GM12878 (cell line): ENCODE measurements around the gene NOC2L. TPM values are rescaled to one million over a fixed set of nuclear protein-coding genes. Genes with fewer than 3 reads are reported as not detected.

Experiments
- ATAC-seq: fragments of 200-7000 bp; cut with Tn5 transposase; 3 replicates; pipeline ENCODE4 v1.9.1; 2020; ENCODE audit warnings: mild to moderate bottlenecking, moderate library complexity
- BruUV-seq: library from RNA; stranded (reverse); fragments of 400-500 nt; replicated peaks from 2 replicates; lab custom pipeline; 2021; lab: Mats Ljungman, UMichigan
- CTCF ChIA-PET: fragments of 300-600 bp; sonication (Branson Sonifier 250); formaldehyde crosslinking; extraction: SDS; loops from one replicate; lab custom pipeline; 2021; ENCODE audit warnings: inconsistent platforms; lab: Yijun Ruan, JAX
- POLR2A ChIA-PET: fragments of 350-600 bp; formaldehyde crosslinking; extraction: SDS; loops from one replicate; lab custom pipeline; 2021; ENCODE audit warnings: inconsistent platforms; lab: Charles Lee
- RAD21 ChIA-PET: fragments of 300-600 bp; sonication (Branson Sonifier 250); formaldehyde crosslinking; loops from one replicate; lab custom pipeline; 2023; ENCODE audit warnings: antibody characterized with exemption; ENCODE audit not compliant: unreplicated experiment; lab: Charles Lee
- SMC1A ChIA-PET: fragments of 300-600 bp; sonication (Branson Sonifier 250); formaldehyde crosslinking; loops from one replicate; lab custom pipeline; 2023; ENCODE audit not compliant: unreplicated experiment, uncharacterized antibody; lab: Charles Lee
- DNase-seq: peaks from one replicate; pipeline ENCODE4 v3.0.0-alpha.2; 2011; ENCODE audit warnings: low read depth, low spot score
- FAIRE-seq: peaks from 3 replicates; lab custom pipeline; 2011; peaks lifted over from hg19 to GRCh38; lab: Jason Lieb, UNC
- H2AFZ ChIP-seq: 2 replicates; pipeline ENCODE4 v1.6.0; 2011; ENCODE audit warnings: low read depth, low read length, control low read depth; ENCODE audit not compliant: control insufficient read depth
- H3K27ac ChIP-seq: 2 replicates; pipeline ENCODE4 v1.5.1; 2011; ENCODE audit warnings: control low read depth; ENCODE audit not compliant: control insufficient read depth, insufficient read depth
- H3K27me3 ChIP-seq, 2 experiments: replicated peaks in 1 of 2; 2 replicates each; pipeline versions ENCODE4 v1.6.0 to v1.6.1; 2011; ENCODE audit warnings: low read length in 1 of 2; ENCODE audit not compliant: control insufficient read depth in 2 of 2, insufficient read depth in 2 of 2
- H3K36me3 ChIP-seq, 2 experiments: 2 replicates each; pipeline ENCODE4 v1.5.1; 2011; ENCODE audit warnings: low read length in 1 of 2; ENCODE audit not compliant: control insufficient read depth in 2 of 2, insufficient read depth in 2 of 2
- H3K4me1 ChIP-seq: 2 replicates; pipeline ENCODE4 v1.6.1; 2011; ENCODE audit warnings: mild to moderate bottlenecking, low read length, moderate library complexity, mixed read lengths; ENCODE audit not compliant: control insufficient read depth, insufficient read depth
- H3K4me2 ChIP-seq: 2 replicates; pipeline ENCODE4 v1.6.0; 2011; ENCODE audit warnings: control low read depth; ENCODE audit not compliant: control insufficient read depth, insufficient read depth
- H3K4me3 ChIP-seq: fragments of 200-600 bp; sonication (generic); 2 replicates; pipeline ENCODE4 v1.5.1; 2016
- H3K79me2 ChIP-seq: 2 replicates; pipeline ENCODE4 v1.6.0; 2011; ENCODE audit warnings: low read length; ENCODE audit not compliant: control insufficient read depth, insufficient read depth
- H3K9ac ChIP-seq: 2 replicates; pipeline ENCODE4 v1.8.0; 2011; ENCODE audit warnings: low read length, control low read depth, mixed read lengths; ENCODE audit not compliant: control insufficient read depth, insufficient read depth
- H3K9me3 ChIP-seq: replicated peaks from 3 replicates; pipeline ENCODE4 v1.5.1; 2011; ENCODE audit warnings: mild to moderate bottlenecking, low read length; ENCODE audit not compliant: control insufficient read depth, insufficient read depth
- H4K20me1 ChIP-seq: 2 replicates; pipeline ENCODE4 v1.6.0; 2011; ENCODE audit not compliant: control insufficient read depth, insufficient read depth
- HDGF ChIP-seq: fragments of 450-650 bp; IDR thresholded peaks from 2 replicates; pipeline ENCODE4 v1.6.1; 2016; ENCODE audit warnings: antibody characterized with exemption
- LARP7 ChIP-seq: fragments of 450-650 bp; IDR thresholded peaks from 2 replicates; pipeline ENCODE4 v1.6.1; 2017; ENCODE audit warnings: mild to moderate bottlenecking
- MEF2A ChIP-seq: IDR thresholded peaks from 2 replicates; pipeline ENCODE4 v1.6.1; 2011; ENCODE audit warnings: low read depth, mild to moderate bottlenecking, low read length, moderate library complexity; ENCODE audit not compliant: insufficient read depth
- MYC ChIP-seq: IDR thresholded peaks from 2 replicates; pipeline ENCODE4 v1.6.1; 2011; ENCODE audit warnings: mild to moderate bottlenecking, low read length, moderate library complexity, inconsistent platforms; ENCODE audit not compliant: insufficient read depth, insufficient replicate concordance, insufficient read length, severe bottlenecking
- NFYB ChIP-seq: IDR thresholded peaks from 2 replicates; pipeline ENCODE4 v1.6.1; 2011; ENCODE audit warnings: low read depth, mild to moderate bottlenecking, low read length, improper control_type of control experiment, moderate library complexity; ENCODE audit not compliant: insufficient read depth
- NR2C2 ChIP-seq: IDR thresholded peaks from 2 replicates; pipeline ENCODE4 v1.6.1; 2011; ENCODE audit warnings: borderline replicate concordance, low read depth; ENCODE audit not compliant: control insufficient read depth, insufficient read length
- NR2F1 ChIP-seq: fragments of 450-650 bp; conservative IDR thresholded peaks from 2 replicates; pipeline ENCODE4 v1.6.1; 2017; ENCODE audit warnings: mild to moderate bottlenecking
- SMC3 ChIP-seq: IDR thresholded peaks from 2 replicates; pipeline ENCODE4 v1.6.1; 2011; ENCODE audit warnings: low read length, improper control_type of control experiment, borderline replicate concordance
- SREBF1 ChIP-seq: IDR thresholded peaks from 2 replicates; pipeline ENCODE4 v1.6.1; 2012; ENCODE audit warnings: mild to moderate bottlenecking, low read length
- SREBF2 ChIP-seq: IDR thresholded peaks from 2 replicates; pipeline ENCODE4 v1.6.1; 2012; ENCODE audit warnings: mild to moderate bottlenecking, low read length
- STAT1 ChIP-seq: fragments of 450-650 bp; conservative IDR thresholded peaks from 2 replicates; pipeline ENCODE4 v1.6.1; 2014; ENCODE audit warnings: antibody characterized with exemption, mild to moderate bottlenecking
- ZBTB4 ChIP-seq: fragments of 450-650 bp; formaldehyde crosslinking; IDR thresholded peaks from 2 replicates; pipeline ENCODE4 v1.4.0; 2022; ENCODE audit warnings: mild to moderate bottlenecking, moderate library complexity
- WGBS: methylation state at CpG from one replicate; pipeline ENCODE4 v1.1.6; 2016; ENCODE audit warnings: low lambda C conversion rate; ENCODE audit not compliant: insufficient replicate concordance, insufficient coverage; ENCODE audit errors: missing lambda C conversion rate; 5-methylcytosine and 5-hydroxymethylcytosine counted together
- in situ Hi-C: fragments of 300-500 bp; cut with MboI; formaldehyde crosslinking; loops from 9 replicates; pipeline ENCODE4 v1.14.3; 2018; ENCODE audit warnings: mixed read lengths
- intact Hi-C: fragments of 100-400 bp; cut with micrococcal nuclease; formaldehyde crosslinking; loops from one replicate; pipeline ENCODE4 v1.14.2; 2022; ENCODE audit not compliant: unreplicated experiment
- polyA plus RNA-seq, 11 experiments: library from polyadenylated mRNA; depleted of rRNA in 4 of 11; unstranded in 6 of 11; stranded (reverse) in 5 of 11; fragments of >200 nt; fragmentation: Nextera tagmentation in 4 of 11; fragmentation: Illumina TruSeq in 1 of 11; extraction: Ambion mirVana in 4 of 11; extraction: Trizol in 1 of 11; gene quantifications; 1 replicate in 1 of 11; 2 replicates in 10 of 11; pipeline versions ENCODE4 v1.2.1 to v1.2.3, GENCODE V29; 2011 to 2016; ENCODE audit warnings: inconsistent platforms in 2 of 11, missing spikeins in 2 of 11, low read depth in 1 of 11
- total RNA-seq, 4 experiments: library from RNA; depleted of rRNA in 3 of 4; stranded (reverse); fragments of >200 nt in 3 of 4; fragmentation: Illumina TruSeq in 1 of 4; extraction: Trizol in 1 of 4; gene quantifications; 2 replicates each; pipeline versions ENCODE4 v1.2.1 to v1.2.3, GENCODE V29; 2013 to 2021

The NOC2L gene
- total and polyA plus RNA-seq, 10 of the 15 experiments (the other 5 are each of a cell fraction or from before 2014, with no cell fraction given), result 1.3 to 171 (median 64.3) TPM

- no peak for TF ChIP-seq ZBTB4 (CRISPR knock-in tag)
These were observed 55.8 kb downstream of the NOC2L start (continued) for GRCh38 chr1:903305-903704.

GRCh38 chr1:902802-903201 is 56.3 kb downstream of the NOC2L start:
- no peaks in the 10 kb centered on the region for H3K79me2 ChIP-seq
- ATAC-seq, result no peak
- TF ChIP-seq STAT1 (no peak), NR2C2 (no peak), SMC3 (no peak), SREBF1 (no peak), HDGF (no peak), MYC (no peak), LARP7 (no peak), NFYB (no peak), MEF2A (no peak), SREBF2 (no peak), NR2F1 (no peak)
- H3K27me3 ChIP-seq, result peaks cover 0 to 5% of the 10 kb centered on the region in 2 experiments; a peak in 3 of 4 replicates
- POLR2A ChIA-PET, result no interaction called here
- CTCF ChIA-PET, result no interaction called here
- SMC1A ChIA-PET, result no interaction called here
- H3K4me3 ChIP-seq, result no peak overlapping the region
- no peak overlapping the region for H3K4me2 ChIP-seq
- H3K9me3 ChIP-seq, result peaks cover 2% of the 10 kb centered on the region; the same call in 2 of the 3 replicates
- in situ Hi-C loops (no loop called here), intact Hi-C loops (loop anchor here (10.0 kb wide), 1 partner anchor 162 kb away; no protein-coding TSS in a partner anchor)
- 87% methylated on average over 21 of the region's 21 CpGs for WGBS
- FAIRE-seq, result no peak
- H3K27ac ChIP-seq, result no peak overlapping the region
- H3K9ac ChIP-seq, result no peak overlapping the region
- H3K36me3 ChIP-seq, result no peaks in the 10 kb centered on the region
- RAD21 ChIA-PET, result interaction anchor here (1.4 kb wide), 1 partner anchor 35 kb away, joined by 4 read pairs; no protein-coding TSS in a partner anchor
- BruUV-seq, result no TSS peak
- no peaks in the 10 kb centered on the region for H4K20me1 ChIP-seq
- H3K4me1 ChIP-seq, result peaks cover 7% of the 10 kb centered on the region
- no peak overlapping the region for H2AFZ ChIP-seq
- no peak for DNase-seq
